Measurements from ENCODE around the gene SEMA4G.
"Not testable (repeated sequence)": the region's sequence is repeated elsewhere in the genome, so short reads cannot be mapped to it uniquely, and the experiment has no call there.

SEMA4G gene

DNA sequence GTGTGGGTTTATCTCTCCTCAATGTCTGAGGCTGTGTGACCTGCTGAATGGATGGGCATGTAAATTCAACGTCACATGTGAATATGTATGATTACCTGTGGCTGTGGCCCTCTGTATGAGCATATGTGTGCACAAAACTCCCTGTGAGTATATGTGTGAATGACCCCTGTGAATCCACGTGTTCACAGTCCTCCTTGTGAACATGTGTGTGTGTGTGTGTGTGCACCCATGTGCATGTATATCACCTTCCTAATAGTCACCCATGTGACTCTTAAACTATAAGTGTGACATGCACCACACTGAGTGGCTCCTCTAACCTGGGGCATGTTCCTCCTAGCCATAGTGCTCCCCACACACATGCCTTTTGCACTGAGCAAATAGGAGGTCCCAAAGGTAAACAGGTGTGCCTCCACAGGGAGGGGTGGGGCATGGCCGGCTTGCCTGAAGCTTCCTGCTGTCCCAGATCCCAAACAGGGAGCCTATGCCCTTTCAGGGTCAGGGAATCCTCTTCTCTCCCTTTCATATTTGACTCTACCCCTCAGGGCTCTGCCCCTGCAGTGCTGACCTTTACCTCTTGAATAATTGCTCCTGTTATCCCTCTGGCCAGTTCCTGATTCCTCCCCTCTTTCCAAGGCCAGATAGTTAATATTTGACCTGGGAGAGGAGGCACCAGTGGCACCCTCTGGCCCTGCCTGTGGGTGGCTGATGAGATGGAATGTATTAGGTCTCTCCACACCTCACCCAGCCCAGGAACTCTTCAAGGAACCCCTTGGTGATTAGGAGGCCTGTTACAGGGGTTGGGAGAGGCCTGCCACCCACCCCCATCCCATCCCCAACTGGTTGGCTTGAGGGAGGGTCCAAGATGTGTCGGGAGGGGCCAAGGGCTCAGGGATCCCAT, 1.9 kb downstream of the SEMA4G start:
- H3K4me1 ChIP-seq (ENCODE audit: control insufficient read depth, insufficient read depth, low read length), result no peaks in the 10 kb centered on the region; the same call in 1 of the 2 replicates
- no peak overlapping the region for H3K27ac ChIP-seq (ENCODE audit: low read depth, low read length)
- no peak overlapping the region for H3K4me3 ChIP-seq (ENCODE audit: low read depth, low read length)
- H3K9me3 ChIP-seq (ENCODE audit: control insufficient read depth, insufficient read depth, low read length), result no peaks in the 10 kb centered on the region
- no peaks in the 10 kb centered on the region for H3K36me3 ChIP-seq (ENCODE audit: control insufficient read depth, insufficient read depth, low read length)
- no peak overlapping the region for H3K9ac ChIP-seq (ENCODE audit: low read depth, low read length)
- 0 out of 2 replicates have a peak, but pooled peaks cover 2% of the 10 kb centered on the region for H3K27me3 ChIP-seq (ENCODE audit: control insufficient read depth, insufficient read depth, low read length)

- no peak overlapping the region for H3K9ac ChIP-seq (ENCODE audit: low read depth, low read length)
- no peaks in the 10 kb centered on the region for H3K36me3 ChIP-seq (ENCODE audit: control insufficient read depth, insufficient read depth, low read length)
- H3K27me3 ChIP-seq (ENCODE audit: control insufficient read depth, insufficient read depth, low read length), result 0 out of 2 replicates have a peak, but pooled peaks cover 2% of the 10 kb centered on the region
- no peak overlapping the region for H3K4me3 ChIP-seq (ENCODE audit: low read depth, low read length)
- H3K4me1 ChIP-seq (ENCODE audit: control insufficient read depth, insufficient read depth, low read length), result no peaks in the 10 kb centered on the region; the same call in 1 of the 2 replicates
- no peaks in the 10 kb centered on the region for H3K9me3 ChIP-seq (ENCODE audit: control insufficient read depth, insufficient read depth, low read length)
- no peak overlapping the region for H3K27ac ChIP-seq (ENCODE audit: low read depth, low read length)
Observed at GRCh38 chr10:100972115-100972903, 3.0 kb downstream of the SEMA4G start.

- no peak overlapping the region for H3K27ac ChIP-seq (ENCODE audit: low read depth, low read length)
- no peaks in the 10 kb centered on the region for H3K9me3 ChIP-seq (ENCODE audit: control insufficient read depth, insufficient read depth, low read length)
- H3K4me3 ChIP-seq (ENCODE audit: low read depth, low read length), result no peak overlapping the region
- H3K27me3 ChIP-seq (ENCODE audit: control insufficient read depth, insufficient read depth, low read length), result 0 out of 2 replicates have a peak, but pooled peaks cover 2% of the 10 kb centered on the region
- no peaks in the 10 kb centered on the region for H3K36me3 ChIP-seq (ENCODE audit: control insufficient read depth, insufficient read depth, low read length)
- no peaks in the 10 kb centered on the region; the same call in 1 of the 2 replicates for H3K4me1 ChIP-seq (ENCODE audit: control insufficient read depth, insufficient read depth, low read length)
- no peak overlapping the region for H3K9ac ChIP-seq (ENCODE audit: low read depth, low read length)
Observed at GRCh38 chr10:100972904-100973535, 3.7 kb downstream of the SEMA4G start.

DNA sequence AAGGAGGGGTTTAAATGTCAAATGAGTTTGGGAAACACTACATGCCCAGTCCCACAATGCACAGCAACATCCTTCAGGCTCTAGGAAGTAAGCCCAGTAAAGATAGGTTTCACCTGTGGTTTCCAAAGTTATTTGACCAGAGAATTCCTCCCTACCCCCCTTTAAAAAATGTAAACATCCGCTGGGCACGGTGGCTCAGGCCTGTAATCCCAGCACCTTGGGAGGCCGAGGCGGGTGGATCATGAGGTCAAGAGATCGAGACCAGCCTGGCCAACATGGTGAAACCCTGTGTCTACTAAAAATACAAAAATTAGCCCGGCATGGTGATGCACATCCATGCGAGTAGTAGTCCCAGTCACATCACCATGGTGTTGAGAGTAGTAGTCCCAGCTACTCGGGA, 6.1 kb downstream of the SEMA4G start:
- H3K27me3 ChIP-seq (ENCODE audit: control insufficient read depth, insufficient read depth, low read length); H3K4me1 ChIP-seq (ENCODE audit: control insufficient read depth, insufficient read depth, low read length); H3K27ac ChIP-seq (ENCODE audit: low read depth, low read length): not testable (repeated sequence)

DNA sequence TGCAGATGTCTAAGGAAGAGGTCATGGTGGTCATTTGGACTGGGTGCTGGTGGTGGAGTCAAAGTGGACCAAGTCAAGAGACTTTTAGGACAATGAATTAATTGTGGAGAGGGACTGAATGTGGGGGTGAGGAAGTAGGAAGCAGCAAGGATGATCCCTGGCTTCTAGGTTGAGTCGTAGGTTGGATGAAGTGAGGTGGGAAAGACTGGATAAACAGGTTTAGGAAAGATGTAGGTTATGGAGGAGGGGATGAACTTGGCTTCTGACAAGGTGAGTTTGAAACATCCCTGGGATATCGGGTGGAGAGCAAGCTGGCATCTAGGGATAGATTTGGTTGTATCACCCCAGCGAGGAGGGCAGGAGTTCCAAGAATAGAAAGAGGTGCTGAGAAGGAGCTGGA, 7.6 kb downstream of the SEMA4G start:
- Histone ChIP-seq H3K4me3 (ENCODE audit: low read depth, low read length) (no peak overlapping the region), H3K9ac (ENCODE audit: low read depth, low read length) (no peak overlapping the region), H3K27ac (ENCODE audit: low read depth, low read length) (no peak overlapping the region), H3K9me3 (ENCODE audit: control insufficient read depth, insufficient read depth, low read length) (no peaks in the 10 kb centered on the region), H3K27me3 (ENCODE audit: control insufficient read depth, insufficient read depth, low read length) (no peaks in the 10 kb centered on the region), H3K36me3 (ENCODE audit: control insufficient read depth, insufficient read depth, low read length) (peaks cover 26% of the 10 kb centered on the region), H3K4me1 (ENCODE audit: control insufficient read depth, insufficient read depth, low read length) (no peaks in the 10 kb centered on the region; the same call in 1 of the 2 replicates)

More for the DNA sequence above, 6.1 kb downstream of the SEMA4G start:
- not testable (repeated sequence) for H3K4me3 ChIP-seq (ENCODE audit: low read depth, low read length); H3K9ac ChIP-seq (ENCODE audit: low read depth, low read length); H3K9me3 ChIP-seq (ENCODE audit: control insufficient read depth, insufficient read depth, low read length)
- peaks cover 14% of the 10 kb centered on the region for H3K36me3 ChIP-seq (ENCODE audit: control insufficient read depth, insufficient read depth, low read length)

DNA sequence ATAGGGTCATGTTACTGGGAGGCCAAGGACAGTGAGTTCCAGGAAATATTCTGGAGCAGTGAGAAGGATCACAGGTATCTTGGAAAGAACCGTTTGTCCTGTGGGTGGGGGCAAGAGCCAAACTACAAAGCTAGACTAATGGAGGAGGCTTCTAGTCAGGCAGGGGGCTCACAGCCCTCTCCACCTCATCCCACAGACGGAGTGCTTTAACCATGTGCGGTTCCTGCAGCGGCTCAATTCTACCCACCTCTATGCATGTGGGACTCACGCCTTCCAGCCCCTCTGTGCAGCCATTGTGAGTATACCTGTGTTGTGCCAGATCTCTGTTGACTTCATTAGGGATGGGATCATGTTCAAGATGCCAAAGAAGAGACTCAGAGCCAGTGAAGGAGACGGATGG, 8.1 kb downstream of the SEMA4G start:
- Histone ChIP-seq H3K4me1 (ENCODE audit: control insufficient read depth, insufficient read depth, low read length) (no peaks in the 10 kb centered on the region), H3K36me3 (ENCODE audit: control insufficient read depth, insufficient read depth, low read length) (peaks cover 26% of the 10 kb centered on the region), H3K27me3 (ENCODE audit: control insufficient read depth, insufficient read depth, low read length) (no peaks in the 10 kb centered on the region), H3K9me3 (ENCODE audit: control insufficient read depth, insufficient read depth, low read length) (no peaks in the 10 kb centered on the region), H3K27ac (ENCODE audit: low read depth, low read length) (no peak overlapping the region), H3K4me3 (ENCODE audit: low read depth, low read length) (no peak overlapping the region), H3K9ac (ENCODE audit: low read depth, low read length) (no peak overlapping the region)

GRCh38 chr10:100978121-100978900, 9.0 kb downstream of the SEMA4G start:
- Histone ChIP-seq H3K36me3 (ENCODE audit: control insufficient read depth, insufficient read depth, low read length) (peaks cover 31% of the 10 kb centered on the region), H3K27ac (ENCODE audit: low read depth, low read length) (no peak overlapping the region), H3K9me3 (ENCODE audit: control insufficient read depth, insufficient read depth, low read length) (no peaks in the 10 kb centered on the region), H3K4me3 (ENCODE audit: low read depth, low read length) (no peak overlapping the region), H3K9ac (ENCODE audit: low read depth, low read length) (no peak overlapping the region), H3K4me1 (ENCODE audit: control insufficient read depth, insufficient read depth, low read length) (no peaks in the 10 kb centered on the region), H3K27me3 (ENCODE audit: control insufficient read depth, insufficient read depth, low read length) (no peaks in the 10 kb centered on the region)

GRCh38 chr10:100978901-100979195, 9.5 kb downstream of the SEMA4G start:
- H3K9me3 ChIP-seq (ENCODE audit: control insufficient read depth, insufficient read depth, low read length), result no peaks in the 10 kb centered on the region
- no peak overlapping the region for H3K9ac ChIP-seq (ENCODE audit: low read depth, low read length)
- no peaks in the 10 kb centered on the region for H3K27me3 ChIP-seq (ENCODE audit: control insufficient read depth, insufficient read depth, low read length)
- no peak overlapping the region for H3K27ac ChIP-seq (ENCODE audit: low read depth, low read length)
- no peaks in the 10 kb centered on the region for H3K4me1 ChIP-seq (ENCODE audit: control insufficient read depth, insufficient read depth, low read length)
- H3K4me3 ChIP-seq (ENCODE audit: low read depth, low read length), result no peak overlapping the region
- peaks cover 32% of the 10 kb centered on the region for H3K36me3 ChIP-seq (ENCODE audit: control insufficient read depth, insufficient read depth, low read length)

- H3K4me3 ChIP-seq (ENCODE audit: low read depth, low read length), result no peak overlapping the region
- H3K27ac ChIP-seq (ENCODE audit: low read depth, low read length), result no peak overlapping the region
- H3K36me3 ChIP-seq (ENCODE audit: control insufficient read depth, insufficient read depth, low read length), result peaks cover 32% of the 10 kb centered on the region
Observed at GRCh38 chr10:100979791-100980272, 10.5 kb downstream of the SEMA4G start.

GRCh38 chr10:100980311-100980710, 11.0 kb downstream of the SEMA4G start:
- Histone ChIP-seq H3K9me3 (ENCODE audit: control insufficient read depth, insufficient read depth, low read length) (no peaks in the 10 kb centered on the region), H3K36me3 (ENCODE audit: control insufficient read depth, insufficient read depth, low read length) (peaks cover 35% of the 10 kb centered on the region), H3K4me1 (ENCODE audit: control insufficient read depth, insufficient read depth, low read length) (no peaks in the 10 kb centered on the region), H3K9ac (ENCODE audit: low read depth, low read length) (no peak overlapping the region), H3K27ac (ENCODE audit: low read depth, low read length) (no peak overlapping the region), H3K4me3 (ENCODE audit: low read depth, low read length) (no peak overlapping the region), H3K27me3 (ENCODE audit: control insufficient read depth, insufficient read depth, low read length) (no peaks in the 10 kb centered on the region)

More at GRCh38 chr10:100979791-100980272, 10.5 kb downstream of the SEMA4G start:
- H3K4me1 ChIP-seq (ENCODE audit: control insufficient read depth, insufficient read depth, low read length), result no peaks in the 10 kb centered on the region
- H3K27me3 ChIP-seq (ENCODE audit: control insufficient read depth, insufficient read depth, low read length), result no peaks in the 10 kb centered on the region
- no peaks in the 10 kb centered on the region for H3K9me3 ChIP-seq (ENCODE audit: control insufficient read depth, insufficient read depth, low read length)
- no peak overlapping the region for H3K9ac ChIP-seq (ENCODE audit: low read depth, low read length)

Data from HUES48 (cell line).